HCT116 (cell line): Measurements from ENCODE around the gene MLYCD.

ENCODE experiments used
- CTCF ChIP-seq, 3 experiments: fragments of 200-600 bp in 1 of 3; sonication (generic) in 1 of 3; IDR thresholded peaks in 2 of 3; conservative IDR thresholded peaks in 1 of 3; 2 replicates each; pipeline ENCODE4 v1.5.1; 2012 to 2017; ENCODE audit warnings: low read depth in 2 of 3, low read length in 2 of 3, antibody characterized with exemption in 1 of 3, borderline replicate concordance in 1 of 3, control low read depth in 1 of 3, mild to moderate bottlenecking in 1 of 3, mixed read lengths in 1 of 3, mixed run types in 1 of 3, moderate library complexity in 1 of 3; ENCODE audit not compliant: insufficient read depth in 1 of 3
- POLR2A ChIP-seq: IDR thresholded peaks from 2 replicates; pipeline ENCODE4 v1.7.0; 2011; ENCODE audit warnings: borderline replicate concordance; ENCODE audit not compliant: insufficient read depth, insufficient read length; ENCODE audit errors: extremely low read depth

GRCh38 chr16:83895942-83896341, 3.0 kb upstream of the MLYCD start:
- no peak for TF ChIP-seq CTCF (IDR thresholded peaks at IDR 0.05 in 2 of 3, conservative IDR thresholded peaks at IDR 0.05 in 1 of 3; ENCODE audit: borderline replicate concordance in 1 of 3, insufficient read depth in 1 of 3, low read depth in 2 of 3, low read length in 2 of 3)
- TF ChIP-seq POLR2A, result no peak
